Adipocyte (in vitro differentiated cells): ENCODE results near the gene SERPINH1.

ENCODE experiments used
- DNase-seq: peaks from one replicate; pipeline ENCODE4 v3.0.0-alpha.2; 2015; ENCODE audit warnings: low read depth
- H3K27me3 ChIP-seq: replicated peaks from 2 replicates; pipeline ENCODE4 v1.7.0; 2013; ENCODE audit warnings: mild to moderate bottlenecking, low read length, moderate library complexity; ENCODE audit not compliant: control insufficient read depth, insufficient read depth
- H3K36me3 ChIP-seq: 2 replicates; pipeline ENCODE4 v1.7.0; 2013; ENCODE audit warnings: low read length, mild to moderate bottlenecking, moderate library complexity; ENCODE audit not compliant: control insufficient read depth, insufficient read depth, severe bottlenecking
- H3K4me1 ChIP-seq: 2 replicates; pipeline ENCODE4 v1.7.0; 2013; ENCODE audit warnings: mild to moderate bottlenecking, low read length, moderate library complexity; ENCODE audit not compliant: control insufficient read depth, insufficient read depth
- H3K4me3 ChIP-seq: 2 replicates; pipeline ENCODE4 v1.7.0; 2013; ENCODE audit warnings: mild to moderate bottlenecking, low read length, moderate library complexity
- H3K9ac ChIP-seq: 2 replicates; pipeline ENCODE4 v1.7.0; 2013; ENCODE audit warnings: mild to moderate bottlenecking, low read length, moderate library complexity
- H3K9me3 ChIP-seq: 2 replicates; pipeline ENCODE4 v1.7.0; 2013; ENCODE audit warnings: mild to moderate bottlenecking, low read length, moderate library complexity; ENCODE audit not compliant: control insufficient read depth

Gene SERPINH1

DNA sequence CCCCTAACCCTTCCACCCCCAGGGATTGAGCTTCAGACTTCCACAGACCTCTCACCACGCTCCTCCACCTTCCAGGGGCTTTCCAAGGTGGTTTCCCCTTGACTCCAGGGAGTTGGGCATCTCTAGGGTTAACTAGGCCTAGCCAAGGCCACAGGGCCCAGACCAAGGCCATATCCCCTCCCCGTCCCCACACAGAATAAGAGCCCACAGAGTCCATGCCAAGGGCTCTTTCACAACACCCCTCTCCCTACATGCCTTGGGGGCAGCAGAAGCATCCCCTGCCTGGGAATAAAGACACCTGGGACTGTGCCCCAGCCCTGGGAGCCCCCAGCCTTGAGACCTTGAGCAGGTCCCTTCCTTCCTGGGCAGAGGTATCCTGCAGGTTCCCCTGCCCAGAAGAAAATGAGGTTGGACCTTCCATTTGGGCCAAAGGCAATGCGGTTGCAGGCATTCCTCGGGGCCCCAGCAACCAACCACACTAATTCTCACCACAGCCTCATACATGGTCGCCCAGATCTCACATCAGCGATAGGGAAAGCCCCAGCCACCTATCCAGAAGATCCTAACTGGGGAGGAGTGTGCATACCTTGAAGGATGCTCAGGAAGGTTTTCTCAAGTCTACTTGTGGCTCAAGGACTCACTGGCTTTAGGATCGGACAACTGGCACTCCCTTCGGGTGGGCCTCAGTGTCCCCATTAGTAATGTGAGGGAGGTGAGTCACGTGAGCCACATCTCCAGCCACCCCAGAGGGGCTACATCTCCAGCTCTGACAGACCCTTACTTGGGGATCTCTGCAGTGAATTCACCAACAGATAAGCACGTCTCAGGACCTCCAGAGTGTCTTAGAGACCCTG, 38.0 kb upstream of the SERPINH1 start:
- Histone ChIP-seq H3K9ac (peak overlapping the region; percentile 86), H3K4me3 (peak overlapping the region; percentile 87), H3K4me1 (peaks cover 8% of the 10 kb centered on the region), H3K9me3 (no peaks in the 10 kb centered on the region), H3K27me3 (peaks cover 20% of the 10 kb centered on the region), H3K36me3 (no peaks in the 10 kb centered on the region)
- no peak for DNase-seq

DNA sequence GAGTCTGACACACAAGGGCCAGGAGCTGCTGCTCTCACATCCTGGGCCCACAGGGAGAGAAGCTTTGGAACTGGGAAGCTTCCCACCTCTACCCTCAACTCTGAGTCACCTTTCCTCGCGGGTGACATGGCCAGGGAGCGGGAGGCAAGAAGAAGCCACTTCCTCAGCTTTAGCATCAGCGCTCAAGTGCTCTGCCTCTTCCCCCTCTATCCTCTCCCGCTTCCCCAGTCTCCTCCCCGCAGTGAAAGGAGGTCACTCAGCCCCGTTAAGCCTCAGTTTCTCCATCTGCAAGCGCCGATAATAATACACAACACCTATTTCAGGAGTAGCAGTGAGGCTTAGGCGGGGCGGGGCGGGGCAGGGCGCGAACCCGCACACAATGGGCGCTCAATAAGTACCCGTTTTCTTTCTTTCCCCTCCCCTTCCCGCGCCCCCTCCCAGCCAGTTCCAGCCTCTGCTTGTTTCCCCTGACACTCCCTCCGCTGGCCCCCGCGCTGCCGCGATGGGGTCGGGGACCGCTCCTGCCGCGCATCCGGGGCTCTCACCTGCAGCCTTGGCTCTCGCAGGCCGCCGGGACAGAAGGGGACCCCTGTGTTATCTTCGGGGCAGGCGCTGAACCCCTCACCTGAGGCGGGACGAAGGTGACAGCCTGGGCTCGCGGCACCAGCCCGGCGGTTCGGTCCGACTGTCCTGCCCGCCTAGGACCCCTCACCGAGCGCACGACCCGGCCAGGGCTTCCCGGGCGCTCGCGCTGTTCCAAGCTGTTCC, 37.2 kb upstream of the SERPINH1 start:
- Histone ChIP-seq H3K27me3 (peaks cover 20% of the 10 kb centered on the region), H3K4me1 (peaks cover 8% of the 10 kb centered on the region), H3K36me3 (no peaks in the 10 kb centered on the region)

DNA sequence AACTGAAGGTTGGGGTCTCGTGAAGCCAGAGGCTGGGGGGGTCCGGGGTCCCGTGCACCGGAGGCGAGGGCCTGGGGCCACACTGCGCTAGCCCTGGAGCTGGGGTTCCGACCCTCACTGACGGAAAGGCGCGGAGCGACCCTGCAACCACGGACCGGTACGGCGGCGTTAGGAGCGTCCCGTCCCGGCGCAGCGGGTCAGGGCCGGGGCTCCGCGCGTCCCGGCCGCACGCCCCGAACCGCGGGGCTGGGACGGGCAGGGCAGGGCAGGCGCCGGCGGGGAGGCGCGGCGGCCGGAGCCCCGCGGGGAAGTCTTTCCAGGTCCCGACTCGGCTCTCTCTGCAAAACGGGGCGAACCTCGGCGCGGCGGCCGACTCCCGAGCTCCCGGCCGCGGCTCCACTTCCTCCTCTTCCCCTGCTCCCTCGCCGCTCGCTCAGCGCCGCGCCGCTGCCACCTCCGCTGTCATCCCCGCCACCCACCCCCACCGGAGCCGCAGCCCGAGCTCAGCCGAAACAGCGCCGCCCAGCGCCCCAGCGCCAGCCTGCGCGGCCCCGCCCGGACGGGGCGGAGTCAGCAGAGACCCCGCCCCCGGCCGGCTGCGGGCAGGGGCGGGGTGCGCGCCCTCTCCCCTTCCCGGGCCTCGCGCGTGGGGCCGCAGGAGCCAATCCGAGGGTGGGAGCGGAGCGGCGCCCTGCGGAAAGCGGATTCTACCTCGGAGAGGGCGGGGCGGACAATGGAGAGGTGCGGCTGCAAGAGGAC, 36.4 kb upstream of the SERPINH1 start, which contains the start of gene GDPD5:
GDPD5 (minus strand) TSS at position 509 of the 759 bp plus-strand sequence. CDS start 48,206 bp downstream, outside the sequence.
- Histone ChIP-seq H3K4me1 (peaks cover 8% of the 10 kb centered on the region), H3K27me3 (peaks cover 20% of the 10 kb centered on the region), H3K4me3 (peak within 1 kb of the TSS; percentile 87), H3K9me3 (no peaks in the 10 kb centered on the region), H3K9ac (peak within 1 kb of the TSS; percentile 86), H3K36me3 (no peaks in the 10 kb centered on the region)
- DNase-seq, result peak; percentile 95

More for the DNA sequence above, 37.2 kb upstream of the SERPINH1 start:
- peak overlapping the region; percentile 87 for H3K4me3 ChIP-seq
- DNase-seq, result peak; percentile 34
- no peaks in the 10 kb centered on the region for H3K9me3 ChIP-seq
- peak overlapping the region; percentile 86 for H3K9ac ChIP-seq

DNA sequence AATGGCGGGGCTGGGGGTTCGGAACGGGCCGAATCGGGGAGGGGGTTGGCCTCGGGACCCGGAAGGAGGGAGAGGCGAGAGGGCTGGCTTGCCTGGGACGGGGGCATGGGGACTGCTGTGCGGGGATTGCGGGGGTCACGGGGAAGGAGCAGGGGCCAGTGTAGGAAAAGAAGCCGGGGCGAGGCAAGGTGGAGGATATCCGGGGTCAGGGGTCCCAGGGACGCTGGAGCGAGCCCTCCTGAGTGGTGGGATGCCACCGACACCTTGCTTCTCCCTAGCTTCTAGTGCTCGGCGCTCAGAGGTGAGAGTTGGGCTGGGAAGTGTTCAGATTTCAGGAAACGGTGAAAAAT, 35.9 kb upstream of the SERPINH1 start:
- H3K9me3 ChIP-seq, result no peaks in the 10 kb centered on the region
- peak overlapping the region; percentile 71 for H3K9ac ChIP-seq
- H3K27me3 ChIP-seq, result peaks cover 20% of the 10 kb centered on the region
- DNase-seq, result no peak
- peaks cover 8% of the 10 kb centered on the region for H3K4me1 ChIP-seq
- H3K4me3 ChIP-seq, result peak overlapping the region; percentile 87
- H3K36me3 ChIP-seq, result no peaks in the 10 kb centered on the region

DNA sequence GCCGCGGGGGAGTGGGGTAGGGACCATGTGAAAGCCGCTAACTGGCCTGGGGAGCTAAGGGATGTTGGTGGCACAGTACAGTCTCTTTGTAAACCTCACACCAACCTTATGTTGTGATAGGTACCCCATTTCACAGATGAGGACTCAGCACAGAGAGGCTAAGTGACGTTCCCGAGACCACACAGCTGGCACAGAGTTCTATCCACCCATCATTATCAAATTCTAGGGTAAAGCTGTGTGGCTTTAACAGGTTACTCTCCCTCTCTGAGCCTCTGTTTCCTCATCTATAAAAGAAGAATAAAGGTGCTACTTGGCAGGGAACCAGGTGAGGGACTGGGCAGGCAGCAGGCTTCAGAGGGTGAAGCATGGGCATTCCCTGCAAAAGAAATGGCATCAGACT, 34.9 kb upstream of the SERPINH1 start:
- peaks cover 16% of the 10 kb centered on the region for H3K27me3 ChIP-seq
- peaks cover 8% of the 10 kb centered on the region for H3K4me1 ChIP-seq
- no peak overlapping the region for H3K4me3 ChIP-seq
- H3K9me3 ChIP-seq, result no peaks in the 10 kb centered on the region
- no peak for DNase-seq
- H3K9ac ChIP-seq, result no peak overlapping the region
- no peaks in the 10 kb centered on the region for H3K36me3 ChIP-seq

DNA sequence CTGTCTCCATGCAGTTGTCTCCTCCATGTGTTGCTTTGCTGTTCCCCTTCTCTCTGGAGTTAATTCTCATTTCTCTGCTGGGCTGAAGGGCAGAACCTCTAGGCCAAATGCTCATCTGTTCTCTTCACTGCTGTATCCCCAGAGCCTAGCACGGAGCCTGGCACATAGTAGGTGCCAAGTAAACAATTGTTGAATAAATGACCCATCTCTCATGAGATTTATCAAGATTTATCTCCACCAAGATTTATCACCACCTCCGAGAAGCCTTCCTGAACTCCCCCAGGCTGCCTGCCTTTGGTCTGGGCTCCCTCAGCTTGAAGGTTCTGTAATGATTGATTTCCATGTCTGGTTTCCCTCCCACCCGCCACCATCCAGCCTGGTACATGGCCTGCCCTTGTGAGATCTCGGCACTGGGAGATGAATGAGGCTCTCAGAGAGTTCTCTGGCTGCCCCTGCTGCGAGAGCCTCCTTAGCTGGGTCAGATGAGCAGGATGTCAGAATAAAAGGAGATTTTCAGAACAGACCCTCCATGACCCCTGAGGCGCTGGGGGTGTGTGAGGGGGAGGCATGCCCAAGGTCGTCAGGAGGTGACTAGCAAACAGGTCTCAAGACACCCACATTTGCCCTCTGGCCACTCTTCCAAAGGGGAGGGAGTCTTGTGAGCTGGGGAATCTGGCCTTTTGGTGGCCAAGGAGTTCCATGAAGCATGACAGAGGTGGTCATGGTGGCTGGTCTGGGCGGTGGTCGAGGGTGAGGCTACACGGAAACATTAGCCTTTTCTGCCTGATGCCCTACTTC, 33.9 kb upstream of the SERPINH1 start:
- H3K9ac ChIP-seq, result no peak overlapping the region
- H3K4me3 ChIP-seq, result no peak overlapping the region
- DNase-seq, result no peak
- no peaks in the 10 kb centered on the region for H3K36me3 ChIP-seq
- peaks cover 11% of the 10 kb centered on the region for H3K27me3 ChIP-seq
- no peaks in the 10 kb centered on the region for H3K9me3 ChIP-seq
- H3K4me1 ChIP-seq, result peaks cover 8% of the 10 kb centered on the region

DNA sequence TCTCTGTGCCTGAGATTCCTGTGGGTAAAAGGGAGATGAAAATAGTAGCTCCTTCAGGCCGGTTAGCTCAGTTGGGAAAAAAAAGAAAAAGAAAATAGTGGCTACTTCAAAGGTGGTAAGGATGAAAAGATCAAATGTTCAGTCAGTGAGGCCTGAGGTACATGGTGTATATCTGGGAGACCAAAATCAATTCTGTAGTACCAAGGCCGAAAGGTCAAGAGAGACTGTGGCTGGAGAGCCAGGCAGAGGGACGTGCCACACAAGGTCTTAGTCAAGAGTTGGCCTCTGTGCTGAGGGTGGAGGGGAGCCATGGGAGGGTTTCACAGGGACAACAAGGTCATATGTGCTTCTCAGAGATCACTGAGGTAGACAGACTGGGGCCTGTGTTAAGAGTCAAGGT, 31.5 kb upstream of the SERPINH1 start:
- no peak overlapping the region for H3K4me3 ChIP-seq
- no peaks in the 10 kb centered on the region for H3K27me3 ChIP-seq
- H3K9ac ChIP-seq, result no peak overlapping the region
- H3K36me3 ChIP-seq, result no peaks in the 10 kb centered on the region
- no peak for DNase-seq
- peaks cover 12% of the 10 kb centered on the region for H3K4me1 ChIP-seq
- H3K9me3 ChIP-seq, result no peaks in the 10 kb centered on the region

DNA sequence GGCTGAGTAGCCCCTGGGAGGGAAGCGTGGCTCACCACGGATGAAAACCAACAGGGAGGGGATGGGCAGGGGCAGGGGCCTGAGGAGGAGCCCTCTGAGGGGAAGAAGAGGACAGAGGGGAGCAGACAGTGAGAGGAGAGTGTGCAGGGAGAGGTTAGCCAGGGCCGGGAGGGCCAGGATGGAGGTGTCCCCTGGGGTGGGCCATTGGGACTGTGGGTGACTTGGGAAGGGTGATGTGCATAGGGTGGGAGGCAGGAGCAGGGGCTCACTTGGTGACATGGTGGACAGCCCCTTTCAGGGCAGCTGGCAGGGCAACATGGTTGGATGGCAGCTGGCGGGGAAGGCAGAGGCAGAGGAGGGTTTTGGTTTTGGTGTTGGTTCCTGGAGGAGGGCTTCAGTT, 30.7 kb upstream of the SERPINH1 start:
- Histone ChIP-seq H3K4me3 (no peak overlapping the region), H3K27me3 (no peaks in the 10 kb centered on the region), H3K9ac (no peak overlapping the region), H3K4me1 (peaks cover 12% of the 10 kb centered on the region), H3K9me3 (no peaks in the 10 kb centered on the region), H3K36me3 (no peaks in the 10 kb centered on the region)
- no peak for DNase-seq

DNA sequence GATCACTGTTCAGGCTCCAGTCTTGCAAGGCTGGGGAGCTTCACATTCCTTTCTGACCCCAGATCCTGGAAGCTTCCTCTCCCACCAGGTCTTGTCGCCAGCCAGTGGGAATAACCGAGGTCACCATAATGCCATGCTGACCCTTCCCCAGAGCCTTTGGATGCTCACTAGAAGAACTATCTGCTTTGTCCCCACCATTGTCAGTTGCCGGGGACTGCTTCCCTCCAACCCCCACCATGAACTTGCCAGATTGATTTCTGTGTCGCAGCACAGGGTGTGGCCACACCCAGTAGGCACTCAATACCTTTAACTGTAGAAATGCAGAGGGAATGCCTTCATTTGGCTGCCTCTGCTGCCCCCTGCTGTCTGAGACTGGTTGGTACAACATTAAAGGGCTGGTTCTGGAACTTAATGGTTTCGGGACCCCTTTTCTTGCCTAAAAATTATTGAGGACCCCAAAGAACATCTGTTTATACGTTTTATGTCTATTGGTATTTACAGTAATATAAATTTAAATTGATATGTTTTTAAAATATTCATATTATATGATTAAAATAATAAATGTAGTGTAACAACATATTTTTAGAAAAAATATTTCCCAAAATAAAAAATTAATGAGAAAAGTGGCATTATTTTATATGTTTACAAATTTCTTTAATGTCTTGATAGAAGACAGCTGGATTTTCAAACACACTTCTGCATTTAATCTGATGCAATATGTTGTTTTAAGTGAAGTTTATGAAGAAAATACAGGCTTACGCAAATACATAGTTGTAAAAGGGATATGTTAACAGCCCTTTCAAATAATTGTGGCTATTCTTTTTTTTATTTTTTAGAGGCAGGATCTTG, 29.6 kb upstream of the SERPINH1 start:
- peaks cover 12% of the 10 kb centered on the region for H3K4me1 ChIP-seq
- DNase-seq, result peak; percentile 84
- no peak overlapping the region for H3K4me3 ChIP-seq
- H3K27me3 ChIP-seq, result no peaks in the 10 kb centered on the region
- H3K36me3 ChIP-seq, result no peaks in the 10 kb centered on the region
- H3K9me3 ChIP-seq, result no peaks in the 10 kb centered on the region
- H3K9ac ChIP-seq, result no peak overlapping the region

DNA sequence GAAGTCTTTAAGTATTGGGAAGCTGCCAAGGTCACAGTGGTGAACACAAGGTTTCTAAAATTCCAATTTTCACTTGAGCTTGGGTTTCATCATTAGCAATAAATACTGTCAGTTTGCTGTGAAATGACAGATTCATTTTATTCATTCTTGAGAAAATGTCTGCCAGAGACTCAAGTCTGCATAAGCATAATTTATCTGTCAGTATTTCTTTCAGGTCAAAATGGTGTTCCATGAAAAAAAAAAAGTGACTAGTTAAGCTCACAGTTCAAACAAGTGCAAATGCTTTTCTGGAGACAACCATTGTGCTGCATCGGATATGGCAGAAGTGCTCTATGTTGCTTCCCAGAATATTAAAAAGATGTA, 28.2 kb upstream of the SERPINH1 start:
- Histone ChIP-seq H3K36me3 (no peaks in the 10 kb centered on the region), H3K27me3 (no peaks in the 10 kb centered on the region), H3K9ac (no peak overlapping the region), H3K4me1 (peaks cover 12% of the 10 kb centered on the region), H3K9me3 (no peaks in the 10 kb centered on the region), H3K4me3 (no peak overlapping the region)
- no peak for DNase-seq
